Central memory CD4-positive, alpha-beta T cell (primary cell): Measurements from ENCODE around the gene UNC13C.
"Not testable (repeated sequence)": the region's sequence is repeated elsewhere in the genome, so short reads cannot be mapped to it uniquely, and the experiment has no call there.

Experiments used
- DNase-seq: peaks from one replicate; pipeline ENCODE4 v3.0.0; 2022
- total RNA-seq, 3 experiments: gene quantifications; one replicate each; lab custom pipeline; 2026; lab: John Stamatoyannopoulos, UW

The UNC13C gene
- 0 reads per million in 3 experiments for total RNA-seq

- DNase-seq = no peak
These were observed at the start of gene UNC13C for GRCh38 chr15:53978253-53978906. TSS of gene UNC13C (plus strand) at chr15:53978441. CDS start at chr15:54012904, 34,463 bp downstream.

GRCh38 chr15:53936137-53936536, 42.1 kb upstream of the UNC13C start:
- no peak for DNase-seq

GRCh38 chr15:53937632-53938031, 40.6 kb upstream of the UNC13C start:
- DNase-seq = not testable (repeated sequence)

- no peak for DNase-seq
These were observed 27.7 kb upstream of the UNC13C start for GRCh38 chr15:53950572-53950971.

GRCh38 chr15:53955396-53955795, 22.8 kb upstream of the UNC13C start:
- DNase-seq = no peak

GRCh38 chr15:53962646-53963561, 15.3 kb upstream of the UNC13C start:
- no peak for DNase-seq

- no peak for DNase-seq
These were observed 14.4 kb upstream of the UNC13C start for GRCh38 chr15:53963801-53964200.

- DNase-seq = no peak
These were observed 4.1 kb upstream of the UNC13C start for GRCh38 chr15:53974121-53974520.

- no peak for DNase-seq
These were observed 3.4 kb upstream of the UNC13C start for GRCh38 chr15:53974813-53975212.

- no peak for DNase-seq
These were observed 1.3 kb upstream of the UNC13C start for GRCh38 chr15:53976844-53977392.

- no peak for DNase-seq
These were observed 979 bp downstream of the UNC13C start for GRCh38 chr15:53979051-53979788.

- no peak for DNase-seq
These were observed 1.8 kb downstream of the UNC13C start for GRCh38 chr15:53980021-53980420.

GRCh38 chr15:53982071-53982680, 3.9 kb downstream of the UNC13C start:
- DNase-seq = no peak

- DNase-seq = no peak
These were observed 4.6 kb downstream of the UNC13C start for GRCh38 chr15:53982876-53983275.

GRCh38 chr15:53984221-53984620, 6.0 kb downstream of the UNC13C start:
- no peak for DNase-seq

GRCh38 chr15:53985562-53985961, 7.3 kb downstream of the UNC13C start:
- no peak for DNase-seq

GRCh38 chr15:53987480-53987879, 9.2 kb downstream of the UNC13C start:
- no peak for DNase-seq

GRCh38 chr15:54007256-54007655, 29.0 kb downstream of the UNC13C start:
- DNase-seq = no peak

GRCh38 chr15:54011656-54012055, 33.4 kb downstream of the UNC13C start:
- no peak for DNase-seq

- DNase-seq = no peak
These were observed 35.9 kb downstream of the UNC13C start for GRCh38 chr15:54014067-54014655.

GRCh38 chr15:54017251-54017650, 39.0 kb downstream of the UNC13C start:
- no peak for DNase-seq

GRCh38 chr15:54017959-54018358, 39.7 kb downstream of the UNC13C start:
- DNase-seq = no peak
